ENCODE data around the gene TRAK2. TPM values are rescaled to one million over a fixed set of nuclear protein-coding genes. Genes with fewer than 3 reads are reported as not detected.

The TRAK2 gene
- total RNA-seq, 1 experiment from 2014 or later, result 12.8 TPM

- H3K27ac Mint-ChIP-seq, result no peak overlapping the region
- H3K27me3 Mint-ChIP-seq (ENCODE audit: low read depth), result no peaks in the 10 kb centered on the region
- TF ChIP-seq GTF2I (CRISPR knock-in tag; conservative IDR thresholded peaks at IDR 0.05), result no peak
- peaks cover 27% of the 10 kb centered on the region for H3K36me3 Mint-ChIP-seq
- H3K9me3 Mint-ChIP-seq, result no peaks in the 10 kb centered on the region
- POLR2A ChIA-PET, result no interaction called here
- peaks cover 9% of the 10 kb centered on the region for H3K4me1 Mint-ChIP-seq
- CTCF ChIA-PET, result no interaction called here
- no peak overlapping the region for H3K4me3 Mint-ChIP-seq
- DNase-seq (ENCODE audit: low spot score) (no peak), ATAC-seq (no peak)
Observed at GRCh38 chr2:201472411-201472810, 21.2 kb upstream of the TRAK2 start.

DNA sequence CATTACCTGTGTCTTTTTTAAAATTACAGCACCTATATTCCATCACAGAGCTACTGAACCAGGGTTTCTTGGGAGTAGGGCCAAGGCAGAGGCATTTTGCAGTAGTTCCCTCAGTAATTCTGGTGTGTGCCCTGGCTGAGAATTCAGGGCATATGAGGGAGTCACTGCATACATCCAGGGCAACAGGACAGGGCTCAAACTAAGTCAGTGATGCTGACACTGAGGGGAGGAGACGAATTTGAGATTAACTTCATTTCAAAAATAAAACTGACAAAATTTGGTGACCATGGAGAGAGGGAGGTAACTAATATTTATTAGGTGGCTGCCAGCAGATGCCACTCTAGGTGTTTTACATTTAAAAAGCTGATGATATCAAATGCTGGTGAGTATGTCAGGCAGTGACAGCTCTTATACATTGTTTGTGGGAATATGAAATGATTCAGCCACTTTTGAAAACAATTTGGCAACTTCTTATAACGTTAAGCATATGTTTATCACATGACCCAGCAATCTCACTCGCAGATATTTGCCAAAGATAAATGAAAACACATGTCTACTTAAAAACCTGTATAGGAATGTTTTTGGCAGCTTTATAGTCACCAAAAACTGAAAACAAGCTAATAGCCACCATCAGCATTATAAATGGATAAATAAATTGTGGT is 20.6 kb upstream of the TRAK2 start:
- TF ChIP-seq JAZF1 (CRISPR knock-in tag; IDR thresholded peaks at IDR 0.05), result no peak
- no peak for TF ChIP-seq ZNF396 (CRISPR knock-in tag; IDR thresholded peaks at IDR 0.05; ENCODE audit: borderline replicate concordance)
- no peak for TF ChIP-seq GTF2I (CRISPR knock-in tag; conservative IDR thresholded peaks at IDR 0.05)
- TF ChIP-seq NR1H2 (CRISPR knock-in tag; IDR thresholded peaks at IDR 0.05), result no peak
- no peak for TF ChIP-seq IRF2 (CRISPR knock-in tag; IDR thresholded peaks at IDR 0.05; ENCODE audit: borderline replicate concordance, low read depth)
- TF ChIP-seq, protein P1, sequence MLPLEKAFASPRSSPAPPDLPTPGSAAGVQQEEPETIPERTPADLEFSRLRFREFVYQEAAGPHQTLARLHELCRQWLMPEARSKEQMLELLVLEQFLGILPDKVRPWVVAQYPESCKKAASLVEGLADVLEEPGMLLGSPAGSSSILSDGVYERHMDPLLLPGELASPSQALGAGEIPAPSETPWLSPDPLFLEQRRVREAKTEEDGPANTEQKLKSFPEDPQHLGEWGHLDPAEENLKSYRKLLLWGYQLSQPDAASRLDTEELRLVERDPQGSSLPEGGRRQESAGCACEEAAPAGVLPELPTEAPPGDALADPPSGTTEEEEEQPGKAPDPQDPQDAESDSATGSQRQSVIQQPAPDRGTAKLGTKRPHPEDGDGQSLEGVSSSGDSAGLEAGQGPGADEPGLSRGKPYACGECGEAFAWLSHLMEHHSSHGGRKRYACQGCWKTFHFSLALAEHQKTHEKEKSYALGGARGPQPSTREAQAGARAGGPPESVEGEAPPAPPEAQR (CRISPR knock-in tag; IDR thresholded peaks at IDR 0.05), result no peak
- TF ChIP-seq, protein P2, sequence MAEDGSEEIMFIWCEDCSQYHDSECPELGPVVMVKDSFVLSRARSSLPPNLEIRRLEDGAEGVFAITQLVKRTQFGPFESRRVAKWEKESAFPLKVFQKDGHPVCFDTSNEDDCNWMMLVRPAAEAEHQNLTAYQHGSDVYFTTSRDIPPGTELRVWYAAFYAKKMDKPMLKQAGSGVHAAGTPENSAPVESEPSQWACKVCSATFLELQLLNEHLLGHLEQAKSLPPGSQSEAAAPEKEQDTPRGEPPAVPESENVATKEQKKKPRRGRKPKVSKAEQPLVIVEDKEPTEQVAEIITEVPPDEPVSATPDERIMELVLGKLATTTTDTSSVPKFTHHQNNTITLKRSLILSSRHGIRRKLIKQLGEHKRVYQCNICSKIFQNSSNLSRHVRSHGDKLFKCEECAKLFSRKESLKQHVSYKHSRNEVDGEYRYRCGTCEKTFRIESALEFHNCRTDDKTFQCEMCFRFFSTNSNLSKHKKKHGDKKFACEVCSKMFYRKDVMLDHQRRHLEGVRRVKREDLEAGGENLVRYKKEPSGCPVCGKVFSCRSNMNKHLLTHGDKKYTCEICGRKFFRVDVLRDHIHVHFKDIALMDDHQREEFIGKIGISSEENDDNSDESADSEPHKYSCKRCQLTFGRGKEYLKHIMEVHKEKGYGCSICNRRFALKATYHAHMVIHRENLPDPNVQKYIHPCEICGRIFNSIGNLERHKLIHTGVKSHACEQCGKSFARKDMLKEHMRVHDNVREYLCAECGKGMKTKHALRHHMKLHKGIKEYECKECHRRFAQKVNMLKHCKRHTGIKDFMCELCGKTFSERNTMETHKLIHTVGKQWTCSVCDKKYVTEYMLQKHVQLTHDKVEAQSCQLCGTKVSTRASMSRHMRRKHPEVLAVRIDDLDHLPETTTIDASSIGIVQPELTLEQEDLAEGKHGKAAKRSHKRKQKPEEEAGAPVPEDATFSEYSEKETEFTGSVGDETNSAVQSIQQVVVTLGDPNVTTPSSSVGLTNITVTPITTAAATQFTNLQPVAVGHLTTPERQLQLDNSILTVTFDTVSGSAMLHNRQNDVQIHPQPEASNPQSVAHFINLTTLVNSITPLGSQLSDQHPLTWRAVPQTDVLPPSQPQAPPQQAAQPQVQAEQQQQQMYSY (CRISPR knock-in tag; IDR thresholded peaks at IDR 0.05), result no peak
- TF ChIP-seq ZNF512 (CRISPR knock-in tag; IDR thresholded peaks at IDR 0.05; ENCODE audit: borderline replicate concordance), result no peak
- no peak for TF ChIP-seq RORB (CRISPR knock-in tag; IDR thresholded peaks at IDR 0.05)
- no peak for TF ChIP-seq FOXK1 (CRISPR knock-in tag; IDR thresholded peaks at IDR 0.05)
- TF ChIP-seq CBFB (CRISPR knock-in tag; IDR thresholded peaks at IDR 0.05; ENCODE audit: low read depth), result no peak
- TF ChIP-seq GRHL2 (CRISPR knock-in tag; IDR thresholded peaks at IDR 0.05; ENCODE audit: insufficient replicate concordance, severe bottlenecking), result no peak
- no peak for TF ChIP-seq MYBL2 (CRISPR knock-in tag; IDR thresholded peaks at IDR 0.05)
- Mint-ChIP-seq H3K27me3 (ENCODE audit: low read depth) (no peaks in the 10 kb centered on the region), H3K27ac (no peak overlapping the region), H3K4me1 (peaks cover 9% of the 10 kb centered on the region), H3K36me3 (peaks cover 27% of the 10 kb centered on the region), H3K9me3 (no peaks in the 10 kb centered on the region), H3K4me3 (no peak overlapping the region)
- ChIA-PET CTCF (no interaction called here), POLR2A (no interaction called here)
- DNase-seq (ENCODE audit: low spot score), result no peak
- no peak for ATAC-seq

- Mint-ChIP-seq H3K4me3 (no peak overlapping the region), H3K4me1 (peaks cover 9% of the 10 kb centered on the region), H3K36me3 (peaks cover 25% of the 10 kb centered on the region), H3K9me3 (no peaks in the 10 kb centered on the region), H3K27ac (peak overlapping the region; percentile 4; the same call in 1 of the 2 replicates), H3K27me3 (ENCODE audit: low read depth) (no peaks in the 10 kb centered on the region)
- ChIA-PET CTCF (no interaction called here), POLR2A (no interaction called here)
- DNase-seq (ENCODE audit: low spot score) (peak; percentile 60), ATAC-seq (peak; percentile 90)
- TF ChIP-seq, protein P2 (CRISPR knock-in tag; IDR thresholded peaks at IDR 0.05), result peak; percentile 30; the same call in 1 of the 2 replicates
- TF ChIP-seq, protein P3, sequence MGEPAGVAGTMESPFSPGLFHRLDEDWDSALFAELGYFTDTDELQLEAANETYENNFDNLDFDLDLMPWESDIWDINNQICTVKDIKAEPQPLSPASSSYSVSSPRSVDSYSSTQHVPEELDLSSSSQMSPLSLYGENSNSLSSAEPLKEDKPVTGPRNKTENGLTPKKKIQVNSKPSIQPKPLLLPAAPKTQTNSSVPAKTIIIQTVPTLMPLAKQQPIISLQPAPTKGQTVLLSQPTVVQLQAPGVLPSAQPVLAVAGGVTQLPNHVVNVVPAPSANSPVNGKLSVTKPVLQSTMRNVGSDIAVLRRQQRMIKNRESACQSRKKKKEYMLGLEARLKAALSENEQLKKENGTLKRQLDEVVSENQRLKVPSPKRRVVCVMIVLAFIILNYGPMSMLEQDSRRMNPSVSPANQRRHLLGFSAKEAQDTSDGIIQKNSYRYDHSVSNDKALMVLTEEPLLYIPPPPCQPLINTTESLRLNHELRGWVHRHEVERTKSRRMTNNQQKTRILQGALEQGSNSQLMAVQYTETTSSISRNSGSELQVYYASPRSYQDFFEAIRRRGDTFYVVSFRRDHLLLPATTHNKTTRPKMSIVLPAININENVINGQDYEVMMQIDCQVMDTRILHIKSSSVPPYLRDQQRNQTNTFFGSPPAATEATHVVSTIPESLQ (CRISPR knock-in tag; IDR thresholded peaks at IDR 0.05), result no peak
Observed at GRCh38 chr2:201470821-201471731, 19.8 kb upstream of the TRAK2 start.

All from WTC11 (cell line).